ENCODE results near the gene CTAGE4. TPM values are rescaled to one million over a fixed set of nuclear protein-coding genes. Genes with fewer than 3 reads are reported as not detected.
"Not testable (repeated sequence)": the region's sequence is repeated elsewhere in the genome, so short reads cannot be mapped to it uniquely, and the experiment has no call there.

CTAGE4 gene
- total RNA-seq, 1 experiment from 2014 or later: 23.2 TPM

DNA sequence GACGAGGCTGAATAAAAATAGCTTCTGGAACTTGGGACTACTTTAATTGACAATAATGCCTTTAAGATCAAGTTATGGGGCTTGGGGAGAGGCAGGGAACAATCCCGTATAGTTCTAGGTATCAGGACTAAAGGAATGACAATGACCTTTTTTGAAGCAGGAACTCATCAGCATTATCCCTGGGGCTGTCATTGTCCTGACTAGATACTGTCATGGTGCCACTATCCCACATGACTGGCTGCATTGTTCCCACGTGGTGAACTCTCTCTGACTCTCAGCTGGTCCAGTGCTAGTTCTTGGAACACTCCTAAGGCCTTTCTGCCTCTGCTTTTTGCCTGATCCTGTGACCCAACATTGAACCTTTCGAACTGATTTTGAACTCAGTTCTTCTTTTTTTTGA is 15.7 kb downstream of the CTAGE4 start:
- POLR2A ChIA-PET; CTCF ChIA-PET; H3K27ac Mint-ChIP-seq (ENCODE audit: low read depth, unreplicated experiment); BruUV-seq (replicated peaks); intact Hi-C loops (cut with micrococcal nuclease); DNase-seq (ENCODE audit: unreplicated experiment); H3K36me3 Mint-ChIP-seq (ENCODE audit: insufficient read depth, unreplicated experiment); H3K9me3 Mint-ChIP-seq (ENCODE audit: unreplicated experiment); H3K27me3 Mint-ChIP-seq (ENCODE audit: insufficient read depth, unreplicated experiment); H3K4me1 Mint-ChIP-seq (ENCODE audit: insufficient read depth, unreplicated experiment); H3K4me3 Mint-ChIP-seq (ENCODE audit: unreplicated experiment): not testable (repeated sequence)

DNA sequence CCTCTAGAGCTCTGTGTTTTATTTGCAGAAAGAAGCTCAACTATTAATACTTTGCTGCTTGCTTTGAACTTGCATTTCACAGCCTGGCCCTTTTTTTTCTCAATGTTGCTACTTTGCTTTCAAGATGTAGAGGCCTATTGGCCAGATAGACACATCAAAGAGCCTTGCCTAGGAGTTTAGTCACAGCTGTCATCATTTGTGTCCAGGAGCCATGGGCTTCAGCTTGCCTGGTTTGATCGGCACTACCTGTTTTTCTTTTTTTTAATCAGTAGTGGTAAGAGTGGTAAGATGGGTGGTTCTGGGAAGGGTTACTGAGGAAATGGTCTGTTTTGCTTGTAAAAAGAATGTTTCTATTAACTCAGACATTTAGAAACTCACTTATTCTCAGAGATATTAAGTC is 18.7 kb downstream of the CTAGE4 start:
- H3K27ac Mint-ChIP-seq (ENCODE audit: low read depth, unreplicated experiment): not testable (repeated sequence)

DNA sequence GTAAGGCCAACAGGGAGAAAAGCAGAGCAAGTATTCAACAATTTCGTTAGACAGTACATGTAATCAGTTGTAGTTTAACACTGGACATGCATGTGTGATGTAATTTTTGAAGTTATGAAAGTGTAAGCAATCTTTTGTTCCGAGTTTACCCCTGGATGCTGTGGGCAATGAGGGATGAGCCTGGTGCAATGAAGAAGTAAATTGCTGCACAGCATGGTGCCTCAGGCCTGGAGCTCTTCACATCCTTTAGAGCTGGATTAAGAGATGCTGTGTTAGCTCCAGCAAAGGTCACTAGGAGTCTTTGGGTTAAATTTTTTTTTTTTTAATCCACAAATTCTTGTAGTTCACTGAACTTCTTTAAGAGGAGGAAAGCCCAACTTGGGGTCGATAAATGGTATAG is 19.8 kb downstream of the CTAGE4 start:
- POLR2A ChIA-PET; H3K9me3 Mint-ChIP-seq (ENCODE audit: unreplicated experiment); BruUV-seq (replicated peaks); intact Hi-C loops (cut with micrococcal nuclease); H3K27me3 Mint-ChIP-seq (ENCODE audit: insufficient read depth, unreplicated experiment); H3K4me3 Mint-ChIP-seq (ENCODE audit: unreplicated experiment); DNase-seq (ENCODE audit: unreplicated experiment); H3K4me1 Mint-ChIP-seq (ENCODE audit: insufficient read depth, unreplicated experiment); H3K36me3 Mint-ChIP-seq (ENCODE audit: insufficient read depth, unreplicated experiment); CTCF ChIA-PET; H3K27ac Mint-ChIP-seq (ENCODE audit: low read depth, unreplicated experiment): not testable (repeated sequence)

More for the DNA sequence above, 18.7 kb downstream of the CTAGE4 start:
- BruUV-seq (replicated peaks); DNase-seq (ENCODE audit: unreplicated experiment); H3K36me3 Mint-ChIP-seq (ENCODE audit: insufficient read depth, unreplicated experiment); H3K27me3 Mint-ChIP-seq (ENCODE audit: insufficient read depth, unreplicated experiment); H3K9me3 Mint-ChIP-seq (ENCODE audit: unreplicated experiment); H3K4me3 Mint-ChIP-seq (ENCODE audit: unreplicated experiment); H3K4me1 Mint-ChIP-seq (ENCODE audit: insufficient read depth, unreplicated experiment); intact Hi-C loops (cut with micrococcal nuclease); POLR2A ChIA-PET; CTCF ChIA-PET: not testable (repeated sequence)

DNA sequence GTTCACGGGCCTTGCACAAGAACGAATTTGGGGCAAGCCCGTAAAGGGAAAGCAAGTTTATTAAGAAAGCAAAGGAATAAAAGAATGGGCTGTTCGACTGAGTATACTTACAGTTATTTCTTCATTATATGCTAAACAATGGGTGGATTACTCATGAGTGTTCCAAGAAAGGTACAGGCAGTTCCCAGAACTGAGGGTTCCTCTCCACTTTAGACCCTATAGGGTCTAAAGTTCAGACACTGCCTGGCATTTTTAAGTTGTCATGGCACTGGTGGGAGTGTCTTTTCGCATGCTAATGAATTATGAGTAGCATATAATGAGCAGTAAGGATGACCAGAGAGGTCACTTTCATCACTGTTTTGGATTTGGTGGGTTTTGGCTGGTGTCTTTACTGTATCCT is 22.0 kb downstream of the CTAGE4 start:
- H3K36me3 Mint-ChIP-seq (ENCODE audit: insufficient read depth, unreplicated experiment); H3K27ac Mint-ChIP-seq (ENCODE audit: low read depth, unreplicated experiment); intact Hi-C loops (cut with micrococcal nuclease); H3K4me1 Mint-ChIP-seq (ENCODE audit: insufficient read depth, unreplicated experiment); CTCF ChIA-PET; H3K27me3 Mint-ChIP-seq (ENCODE audit: insufficient read depth, unreplicated experiment); DNase-seq (ENCODE audit: unreplicated experiment); BruUV-seq (replicated peaks); POLR2A ChIA-PET; H3K9me3 Mint-ChIP-seq (ENCODE audit: unreplicated experiment); H3K4me3 Mint-ChIP-seq (ENCODE audit: unreplicated experiment): not testable (repeated sequence)

- POLR2A ChIA-PET; intact Hi-C loops (cut with micrococcal nuclease); BruUV-seq (replicated peaks); H3K27ac Mint-ChIP-seq (ENCODE audit: low read depth, unreplicated experiment); H3K27me3 Mint-ChIP-seq (ENCODE audit: insufficient read depth, unreplicated experiment); H3K9me3 Mint-ChIP-seq (ENCODE audit: unreplicated experiment); DNase-seq (ENCODE audit: unreplicated experiment); CTCF ChIA-PET; H3K4me3 Mint-ChIP-seq (ENCODE audit: unreplicated experiment); H3K36me3 Mint-ChIP-seq (ENCODE audit: insufficient read depth, unreplicated experiment); H3K4me1 Mint-ChIP-seq (ENCODE audit: insufficient read depth, unreplicated experiment): not testable (repeated sequence)
These were observed 33.9 kb downstream of the CTAGE4 start for GRCh38 chr7:144217200-144217599.

- H3K4me1 Mint-ChIP-seq (ENCODE audit: insufficient read depth, unreplicated experiment); H3K27ac Mint-ChIP-seq (ENCODE audit: low read depth, unreplicated experiment); H3K27me3 Mint-ChIP-seq (ENCODE audit: insufficient read depth, unreplicated experiment); H3K36me3 Mint-ChIP-seq (ENCODE audit: insufficient read depth, unreplicated experiment); POLR2A ChIA-PET; H3K9me3 Mint-ChIP-seq (ENCODE audit: unreplicated experiment); intact Hi-C loops (cut with micrococcal nuclease); BruUV-seq (replicated peaks); H3K4me3 Mint-ChIP-seq (ENCODE audit: unreplicated experiment); DNase-seq (ENCODE audit: unreplicated experiment): not testable (repeated sequence)
- CTCF ChIA-PET: interaction anchor here (0.6 kb wide), 1 partner anchor 219 kb away, joined by 3 read pairs; no protein-coding TSS in a partner anchor
These were observed 35.3 kb downstream of the CTAGE4 start for GRCh38 chr7:144218581-144218980.

GRCh38 chr7:144219149-144219548 is 35.9 kb downstream of the CTAGE4 start:
- POLR2A ChIA-PET; DNase-seq (ENCODE audit: unreplicated experiment); H3K4me1 Mint-ChIP-seq (ENCODE audit: insufficient read depth, unreplicated experiment); H3K36me3 Mint-ChIP-seq (ENCODE audit: insufficient read depth, unreplicated experiment); H3K27me3 Mint-ChIP-seq (ENCODE audit: insufficient read depth, unreplicated experiment); intact Hi-C loops (cut with micrococcal nuclease); H3K4me3 Mint-ChIP-seq (ENCODE audit: unreplicated experiment); BruUV-seq (replicated peaks); H3K9me3 Mint-ChIP-seq (ENCODE audit: unreplicated experiment); H3K27ac Mint-ChIP-seq (ENCODE audit: low read depth, unreplicated experiment): not testable (repeated sequence)
- CTCF ChIA-PET: interaction anchor here (0.6 kb wide), 1 partner anchor 219 kb away, joined by 3 read pairs; no protein-coding TSS in a partner anchor

DNA sequence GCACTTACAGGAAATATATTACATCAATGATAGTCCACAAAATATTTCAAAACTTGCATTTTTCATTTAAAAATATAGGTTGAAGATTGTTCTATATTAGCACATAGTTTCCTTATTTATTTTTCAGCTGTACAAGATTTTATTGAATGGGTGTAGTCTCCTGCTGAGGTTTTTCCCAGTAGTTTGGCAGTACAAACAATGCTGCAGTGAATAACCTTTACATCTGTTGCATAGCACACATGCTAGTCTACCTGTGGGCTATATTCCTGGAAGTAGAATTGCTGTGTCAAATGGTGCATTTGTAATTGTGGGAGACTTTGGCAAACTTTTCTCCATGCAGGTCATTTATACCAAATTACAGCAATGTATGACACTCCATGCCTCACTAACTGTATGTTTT is 37.3 kb downstream of the CTAGE4 start:
- POLR2A ChIA-PET; H3K27ac Mint-ChIP-seq (ENCODE audit: low read depth, unreplicated experiment): not testable (repeated sequence)

GRCh38 chr7:144223675-144224074 is 40.4 kb downstream of the CTAGE4 start:
- H3K27me3 Mint-ChIP-seq (ENCODE audit: insufficient read depth, unreplicated experiment); H3K4me3 Mint-ChIP-seq (ENCODE audit: unreplicated experiment); H3K36me3 Mint-ChIP-seq (ENCODE audit: insufficient read depth, unreplicated experiment); DNase-seq (ENCODE audit: unreplicated experiment); H3K27ac Mint-ChIP-seq (ENCODE audit: low read depth, unreplicated experiment); intact Hi-C loops (cut with micrococcal nuclease); BruUV-seq (replicated peaks); H3K4me1 Mint-ChIP-seq (ENCODE audit: insufficient read depth, unreplicated experiment); POLR2A ChIA-PET; CTCF ChIA-PET; H3K9me3 Mint-ChIP-seq (ENCODE audit: unreplicated experiment): not testable (repeated sequence)

More for the DNA sequence above, 37.3 kb downstream of the CTAGE4 start:
- DNase-seq (ENCODE audit: unreplicated experiment); BruUV-seq (replicated peaks); CTCF ChIA-PET; H3K36me3 Mint-ChIP-seq (ENCODE audit: insufficient read depth, unreplicated experiment); H3K27me3 Mint-ChIP-seq (ENCODE audit: insufficient read depth, unreplicated experiment); H3K4me1 Mint-ChIP-seq (ENCODE audit: insufficient read depth, unreplicated experiment); H3K9me3 Mint-ChIP-seq (ENCODE audit: unreplicated experiment); H3K4me3 Mint-ChIP-seq (ENCODE audit: unreplicated experiment); intact Hi-C loops (cut with micrococcal nuclease): not testable (repeated sequence)

- H3K9me3 Mint-ChIP-seq (ENCODE audit: unreplicated experiment); H3K4me1 Mint-ChIP-seq (ENCODE audit: insufficient read depth, unreplicated experiment); H3K4me3 Mint-ChIP-seq (ENCODE audit: unreplicated experiment); H3K27ac Mint-ChIP-seq (ENCODE audit: low read depth, unreplicated experiment); CTCF ChIA-PET; DNase-seq (ENCODE audit: unreplicated experiment); POLR2A ChIA-PET; BruUV-seq (replicated peaks); H3K27me3 Mint-ChIP-seq (ENCODE audit: insufficient read depth, unreplicated experiment); intact Hi-C loops (cut with micrococcal nuclease); H3K36me3 Mint-ChIP-seq (ENCODE audit: insufficient read depth, unreplicated experiment): not testable (repeated sequence)
These were observed 43.6 kb downstream of the CTAGE4 start for GRCh38 chr7:144226866-144227265.

Data from MCF 10A (cell line).